ENCODE data around the gene PRKAG2.
A peak's percentile ranks its signal among the peaks of the same experiment; 100 is the strongest.
"Not testable (repeated sequence)": the region's sequence is repeated elsewhere in the genome, so short reads cannot be mapped to it uniquely, and the experiment has no call there.

Gene PRKAG2

GRCh38 chr7:151799506-151799905 is 77.4 kb downstream of the PRKAG2 start:
- H3K4me3 ChIP-seq (replicated peaks in 1 of 2; ENCODE audit: low read depth in 2 of 2, low read length in 2 of 2) = no peak overlapping the region
- DNase-seq (ENCODE audit: low read depth in 2 of 2) = no peak
- TF ChIP-seq CTCF (IDR thresholded peaks at IDR 0.05; ENCODE audit: low read depth, low read length) = no peak

GRCh38 chr7:151798851-151799448 is 78.0 kb downstream of the PRKAG2 start:
- no peak for TF ChIP-seq CTCF (IDR thresholded peaks at IDR 0.05; ENCODE audit: low read depth, low read length)
- no peak overlapping the region for H3K4me3 ChIP-seq (replicated peaks in 1 of 2; ENCODE audit: low read depth in 2 of 2, low read length in 2 of 2)
- peak in 1 of 2 donors; percentile 10 for DNase-seq (ENCODE audit: low read depth in 2 of 2)

- H3K4me3 ChIP-seq (replicated peaks in 1 of 2; ENCODE audit: low read depth in 2 of 2, low read length in 2 of 2) = not testable (repeated sequence)
- DNase-seq (ENCODE audit: low read depth in 2 of 2) = peak; percentile 86 to 96
Observed at GRCh38 chr7:151797667-151798307, 79.1 kb downstream of the PRKAG2 start.

- no peak for DNase-seq (ENCODE audit: low read depth in 2 of 2)
- H3K4me3 ChIP-seq (replicated peaks in 1 of 2; ENCODE audit: low read depth in 2 of 2, low read length in 2 of 2) = no peak overlapping the region
- TF ChIP-seq CTCF (IDR thresholded peaks at IDR 0.05; ENCODE audit: low read depth, low read length) = no peak
Observed at GRCh38 chr7:151796871-151797537, 79.9 kb downstream of the PRKAG2 start.

GRCh38 chr7:151796091-151796870 is 80.6 kb downstream of the PRKAG2 start:
- no peak overlapping the region for H3K4me3 ChIP-seq (replicated peaks in 1 of 2; ENCODE audit: low read depth in 2 of 2, low read length in 2 of 2)
- peak in 1 of 2 donors; percentile 49 for DNase-seq (ENCODE audit: low read depth in 2 of 2)
- no peak for TF ChIP-seq CTCF (IDR thresholded peaks at IDR 0.05; ENCODE audit: low read depth, low read length)

GRCh38 chr7:151795168-151795811 is 81.6 kb downstream of the PRKAG2 start:
- TF ChIP-seq CTCF (IDR thresholded peaks at IDR 0.05; ENCODE audit: low read depth, low read length) = no peak
- DNase-seq (ENCODE audit: low read depth in 2 of 2) = no peak
- no peak overlapping the region for H3K4me3 ChIP-seq (replicated peaks in 1 of 2; ENCODE audit: low read depth in 2 of 2, low read length in 2 of 2)
